Measurements from ENCODE around the gene ANKRD11. TPM values are rescaled to one million over a fixed set of nuclear protein-coding genes. Genes with fewer than 3 reads are reported as not detected.
"Not testable (repeated sequence)": the region's sequence is repeated elsewhere in the genome, so short reads cannot be mapped to it uniquely, and the experiment has no call there.

Gene ANKRD11
- polyA plus RNA-seq, 3 donors = 3.2 to 62.4 (median 5.4) TPM

DNA sequence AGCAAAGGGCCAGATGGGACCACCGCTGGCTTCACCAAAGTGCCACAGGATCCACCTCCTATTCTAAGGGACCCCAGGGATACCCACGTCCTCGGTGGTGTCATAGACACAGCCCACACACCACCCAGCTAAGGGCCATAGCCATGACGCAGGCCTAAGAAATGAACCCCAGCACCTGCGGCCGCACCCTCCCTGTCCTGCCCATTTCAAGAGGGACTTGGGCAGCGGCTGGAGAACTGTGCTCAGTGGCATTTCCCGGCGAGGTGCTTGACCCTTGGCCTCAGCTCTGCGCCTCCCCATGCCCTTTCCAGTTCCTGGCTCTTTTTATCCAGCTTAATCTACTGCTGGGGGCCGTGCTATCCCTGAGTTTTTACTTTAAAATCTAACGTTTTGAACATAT lies 245.6 kb downstream of the ANKRD11 start:
- Histone ChIP-seq H4K20me1 (ENCODE audit: insufficient read depth, low read length) (no peaks in the 10 kb centered on the region), H3K4me1 (ENCODE audit: control insufficient read depth in 1 of 2, insufficient read depth in 2 of 2, low read length in 2 of 2) (peaks cover 21 to 35% of the 10 kb centered on the region in 2 donors), H2AFZ (ENCODE audit: insufficient read depth, low read depth, low read length, poor library complexity, severe bottlenecking) (no peak overlapping the region), H3K4me3 (replicated peaks in 1 of 3; ENCODE audit: low read depth in 2 of 3, low read length in 3 of 3) (no peak overlapping the region), H3K4me2 (replicated peaks; ENCODE audit: extremely low read depth, low read length, poor library complexity, severe bottlenecking) (no peak overlapping the region), H3K27ac (ENCODE audit: low read depth in 1 of 2, low read length in 2 of 2) (no peak overlapping the region), H3K27me3 (ENCODE audit: control insufficient read depth in 2 of 2, insufficient read depth in 2 of 2, low read length in 2 of 2) (peaks cover 0 to 20% of the 10 kb centered on the region in 2 donors), H3K79me2 (ENCODE audit: insufficient read depth, low read length) (no peaks in the 10 kb centered on the region), H3K36me3 (replicated peaks in 1 of 2; ENCODE audit: control insufficient read depth in 1 of 2, insufficient read depth in 2 of 2, low read length in 2 of 2) (no peaks in the 10 kb centered on the region), H3K9me3 (replicated peaks in 1 of 2; ENCODE audit: control insufficient read depth in 1 of 2, insufficient read depth in 1 of 2, low read length in 2 of 2) (peaks cover 10 to 15% of the 10 kb centered on the region in 2 donors), H3K9ac (ENCODE audit: insufficient read depth, low read length, poor library complexity, severe bottlenecking) (no peak overlapping the region)
- peaks cover under 1 to 21% (median 14%) of the 10 kb centered on the region in 7 donors for H3K9me3 Mint-ChIP-seq
- TF ChIP-seq, protein P1, sequence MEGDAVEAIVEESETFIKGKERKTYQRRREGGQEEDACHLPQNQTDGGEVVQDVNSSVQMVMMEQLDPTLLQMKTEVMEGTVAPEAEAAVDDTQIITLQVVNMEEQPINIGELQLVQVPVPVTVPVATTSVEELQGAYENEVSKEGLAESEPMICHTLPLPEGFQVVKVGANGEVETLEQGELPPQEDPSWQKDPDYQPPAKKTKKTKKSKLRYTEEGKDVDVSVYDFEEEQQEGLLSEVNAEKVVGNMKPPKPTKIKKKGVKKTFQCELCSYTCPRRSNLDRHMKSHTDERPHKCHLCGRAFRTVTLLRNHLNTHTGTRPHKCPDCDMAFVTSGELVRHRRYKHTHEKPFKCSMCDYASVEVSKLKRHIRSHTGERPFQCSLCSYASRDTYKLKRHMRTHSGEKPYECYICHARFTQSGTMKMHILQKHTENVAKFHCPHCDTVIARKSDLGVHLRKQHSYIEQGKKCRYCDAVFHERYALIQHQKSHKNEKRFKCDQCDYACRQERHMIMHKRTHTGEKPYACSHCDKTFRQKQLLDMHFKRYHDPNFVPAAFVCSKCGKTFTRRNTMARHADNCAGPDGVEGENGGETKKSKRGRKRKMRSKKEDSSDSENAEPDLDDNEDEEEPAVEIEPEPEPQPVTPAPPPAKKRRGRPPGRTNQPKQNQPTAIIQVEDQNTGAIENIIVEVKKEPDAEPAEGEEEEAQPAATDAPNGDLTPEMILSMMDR (IDR thresholded peaks at IDR 0.05) = no peak
- no peak overlapping the region for H3K27ac Mint-ChIP-seq
- no peaks in the 10 kb centered on the region for H3K36me3 Mint-ChIP-seq
- peaks cover 19% of the 10 kb centered on the region for H3K4me1 Mint-ChIP-seq
- H3K4me3 Mint-ChIP-seq = no peak overlapping the region
- no peak for DNase-seq
- peaks cover 25 to 31% (median 28%) of the 10 kb centered on the region in 3 donors for H3K27me3 Mint-ChIP-seq (ENCODE audit: low read depth in 3 of 3)
- intact Hi-C loops (cut with micrococcal nuclease) = no loop called here
- 95% methylated on average over 7 of the region's 12 CpGs for WGBS (ENCODE audit: insufficient coverage)

DNA sequence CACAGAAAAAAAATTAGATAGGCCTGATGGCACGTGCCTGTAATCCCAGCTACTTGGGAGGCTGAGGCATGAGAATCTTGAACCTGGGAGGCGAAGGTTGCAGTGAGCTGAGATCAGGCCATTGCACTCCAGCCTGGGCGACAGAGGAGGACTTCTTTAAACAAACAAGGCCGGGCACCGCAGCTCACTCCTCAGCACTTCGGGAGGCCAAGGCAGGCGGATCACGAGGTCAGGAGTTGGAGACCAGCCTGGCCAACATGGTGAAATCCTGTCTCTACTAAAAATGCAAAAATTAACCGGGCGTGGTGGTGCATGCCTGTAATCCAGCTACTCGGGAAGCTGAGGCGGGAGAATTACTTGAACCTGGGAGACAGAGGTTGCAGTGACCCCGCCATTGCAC lies 246.1 kb downstream of the ANKRD11 start:
- 89% methylated on average over 13 of the region's 13 CpGs for WGBS (ENCODE audit: insufficient coverage)
- Histone ChIP-seq H3K27me3 (ENCODE audit: control insufficient read depth in 2 of 2, insufficient read depth in 2 of 2, low read length in 2 of 2) (peaks cover 0 to 20% of the 10 kb centered on the region in 2 donors), H3K4me1 (ENCODE audit: control insufficient read depth in 1 of 2, insufficient read depth in 2 of 2, low read length in 2 of 2) (peaks cover 22 to 36% of the 10 kb centered on the region in 2 donors), H3K9me3 (replicated peaks in 1 of 2; ENCODE audit: control insufficient read depth in 1 of 2, insufficient read depth in 1 of 2, low read length in 2 of 2) (peaks cover 8 to 13% of the 10 kb centered on the region in 2 donors)
- H3K36me3 Mint-ChIP-seq; H2AFZ ChIP-seq (ENCODE audit: insufficient read depth, low read depth, low read length, poor library complexity, severe bottlenecking); intact Hi-C loops (cut with micrococcal nuclease); H3K4me2 ChIP-seq (replicated peaks; ENCODE audit: extremely low read depth, low read length, poor library complexity, severe bottlenecking); H3K79me2 ChIP-seq (ENCODE audit: insufficient read depth, low read length); H3K9ac ChIP-seq (ENCODE audit: insufficient read depth, low read length, poor library complexity, severe bottlenecking); H3K4me3 ChIP-seq (replicated peaks in 1 of 3; ENCODE audit: low read depth in 2 of 3, low read length in 3 of 3); H3K36me3 ChIP-seq (replicated peaks in 1 of 2; ENCODE audit: control insufficient read depth in 1 of 2, insufficient read depth in 2 of 2, low read length in 2 of 2); DNase-seq; H4K20me1 ChIP-seq (ENCODE audit: insufficient read depth, low read length); H3K4me3 Mint-ChIP-seq; H3K27ac ChIP-seq (ENCODE audit: low read depth in 1 of 2, low read length in 2 of 2): not testable (repeated sequence)
- Mint-ChIP-seq H3K27ac (peak overlapping the region in 1 of 7 donors; percentile 3), H3K9me3 (peaks cover 0 to 17% (median 10%) of the 10 kb centered on the region in 7 donors), H3K4me1 (peaks cover 20% of the 10 kb centered on the region), H3K27me3 (ENCODE audit: low read depth in 3 of 3) (peaks cover 25 to 31% (median 28%) of the 10 kb centered on the region in 3 donors)

Measured in CD14-positive monocyte (primary cell).